Type B pancreatic cell (in vitro differentiated cells): ENCODE results near the gene GPC5. TPM values are rescaled to one million over a fixed set of nuclear protein-coding genes. Genes with fewer than 3 reads are reported as not detected.
"Not testable (repeated sequence)": the region's sequence is repeated elsewhere in the genome, so short reads cannot be mapped to it uniquely, and the experiment has no call there.

ENCODE experiments used
- DNase-seq: peaks from one replicate; pipeline ENCODE4 v3.0.0; 2021; ENCODE audit warnings: mixed read lengths; ENCODE audit not compliant: unreplicated experiment; ENCODE audit errors: extremely low spot score
- H3K27ac Mint-ChIP-seq: 2 replicates; pipeline ENCODE4 v1.8.0; 2021; ENCODE audit warnings: mild to moderate bottlenecking, mixed read lengths
- H3K27me3 Mint-ChIP-seq: 2 replicates; pipeline ENCODE4 v1.8.0; 2021; ENCODE audit warnings: mixed read lengths
- H3K36me3 Mint-ChIP-seq: 2 replicates; pipeline ENCODE4 v1.8.0; 2021; ENCODE audit warnings: mixed read lengths
- H3K4me1 Mint-ChIP-seq: one replicate; pipeline ENCODE4 v1.8.0; 2021; ENCODE audit warnings: mixed read lengths; ENCODE audit not compliant: unreplicated experiment
- H3K4me3 Mint-ChIP-seq: 2 replicates; pipeline ENCODE4 v1.8.0; 2021; ENCODE audit warnings: mild to moderate bottlenecking, mixed read lengths
- H3K9me3 Mint-ChIP-seq: 2 replicates; pipeline ENCODE4 v1.8.0; 2021; ENCODE audit warnings: mixed read lengths
- CTCF ChIP-seq: fragments of 200-600 bp; sonication (generic); conservative IDR thresholded peaks from 2 replicates; pipeline ENCODE4 v1.5.0; 2021; ENCODE audit warnings: antibody characterized with exemption, mild to moderate bottlenecking
- long read RNA-seq: library from polyadenylated mRNA; unstranded; transcript quantifications from one replicate; pipeline ENCODE4 v2.0.0, GENCODE V29; 2020
- total RNA-seq: library from RNA; stranded (reverse); gene quantifications from 2 replicates; pipeline ENCODE4 v1.2.1, GENCODE V29; 2021; ENCODE audit warnings: low replicate concordance

The GPC5 gene
- total RNA-seq, result 2.8 and 4.2 TPM in 2 replicates
- long read RNA-seq, partial matches to known transcripts, result 0 of 3 reads
- long read RNA-seq, other reads (novel, unspliced or antisense), result 3 of 3 reads

DNA sequence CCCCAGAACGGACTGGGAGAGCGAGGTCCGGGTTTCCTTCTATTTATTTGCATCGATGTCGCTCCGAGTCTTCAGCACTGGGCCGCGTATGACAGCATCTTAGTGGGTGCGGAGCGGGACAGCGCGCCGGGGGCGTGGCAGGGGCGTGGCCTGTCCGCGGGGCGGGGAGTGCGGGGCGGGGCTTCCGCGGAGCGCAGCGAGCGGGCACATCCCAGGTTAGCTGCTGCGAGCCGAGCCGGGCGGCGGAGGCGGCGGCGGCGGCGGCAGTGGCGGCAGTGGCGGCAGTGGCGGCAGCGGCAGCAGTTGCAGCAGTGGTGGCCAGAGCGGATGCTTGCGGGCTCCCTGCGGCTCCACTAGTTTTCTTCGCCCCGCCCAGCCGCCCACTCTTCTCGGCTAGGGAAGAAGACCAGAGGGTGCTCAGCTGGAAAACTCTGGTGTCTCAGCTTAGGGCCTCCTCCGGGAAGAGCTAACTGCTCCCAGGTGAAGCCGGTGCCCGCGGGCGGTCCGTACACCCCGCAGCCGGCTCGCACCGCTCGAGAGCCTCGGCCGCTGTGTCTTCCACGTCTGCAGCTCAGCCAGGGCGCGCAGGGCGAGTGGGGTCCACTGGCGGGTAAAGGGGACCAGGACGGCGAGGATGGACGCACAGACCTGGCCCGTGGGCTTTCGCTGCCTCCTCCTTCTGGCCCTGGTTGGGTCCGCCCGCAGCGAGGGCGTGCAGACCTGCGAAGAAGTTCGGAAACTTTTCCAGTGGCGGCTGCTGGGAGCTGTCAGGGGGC is at the start of gene GPC5:
Gene GPC5 (plus strand): TSS at position 209 of the 776 bp plus-strand sequence.
- peaks cover 86% of the 10 kb centered on the region for H3K27me3 Mint-ChIP-seq

DNA sequence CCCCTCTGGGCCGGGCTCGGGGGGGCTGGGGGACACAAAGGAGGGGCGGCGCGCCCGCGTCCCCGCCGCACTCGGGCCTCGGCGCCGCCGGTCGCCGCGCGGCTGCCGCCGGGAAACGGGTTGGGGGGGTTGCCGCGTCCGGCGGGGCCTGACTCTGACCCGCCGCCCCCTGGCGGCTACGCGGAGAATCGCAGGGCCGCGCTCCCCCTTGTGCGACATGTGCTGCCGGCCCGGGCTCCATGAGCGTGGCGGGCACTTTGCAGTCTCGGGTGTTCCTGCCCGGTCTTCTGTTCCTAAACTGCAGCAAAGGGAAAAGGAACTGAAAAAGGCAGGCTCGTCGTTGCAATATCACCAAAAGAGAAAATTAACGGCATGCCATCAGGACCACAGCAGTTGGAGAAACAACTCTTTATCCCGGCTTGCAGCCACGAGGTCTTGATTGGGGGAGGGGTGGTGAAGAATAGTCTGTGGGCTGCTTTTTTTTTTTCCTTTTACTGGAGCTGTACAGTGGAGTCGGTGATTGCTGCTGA is 49.5 kb upstream of the GPC5 start:
- peaks cover 37% of the 10 kb centered on the region for H3K4me1 Mint-ChIP-seq
- peak overlapping the region; percentile 99 for H3K4me3 Mint-ChIP-seq
- H3K9me3 Mint-ChIP-seq, result no peaks in the 10 kb centered on the region
- peak; percentile 96 for DNase-seq
- peak overlapping the region; percentile 96 for H3K27ac Mint-ChIP-seq
- TF ChIP-seq CTCF, result peak; percentile 94
- H3K27me3 Mint-ChIP-seq, result peaks cover 8% of the 10 kb centered on the region
- peaks cover 38% of the 10 kb centered on the region for H3K36me3 Mint-ChIP-seq

More for the DNA sequence above, at the start of gene GPC5:
- DNase-seq, result peak; percentile 83
- H3K9me3 Mint-ChIP-seq, result no peaks in the 10 kb centered on the region
- peak; percentile 14 for TF ChIP-seq CTCF
- peak within 1 kb of the TSS; percentile 48 for H3K27ac Mint-ChIP-seq
- H3K4me3 Mint-ChIP-seq, result peak within 1 kb of the TSS; percentile 88
- peaks cover 8% of the 10 kb centered on the region for H3K4me1 Mint-ChIP-seq
- H3K36me3 Mint-ChIP-seq, result no peaks in the 10 kb centered on the region

DNA sequence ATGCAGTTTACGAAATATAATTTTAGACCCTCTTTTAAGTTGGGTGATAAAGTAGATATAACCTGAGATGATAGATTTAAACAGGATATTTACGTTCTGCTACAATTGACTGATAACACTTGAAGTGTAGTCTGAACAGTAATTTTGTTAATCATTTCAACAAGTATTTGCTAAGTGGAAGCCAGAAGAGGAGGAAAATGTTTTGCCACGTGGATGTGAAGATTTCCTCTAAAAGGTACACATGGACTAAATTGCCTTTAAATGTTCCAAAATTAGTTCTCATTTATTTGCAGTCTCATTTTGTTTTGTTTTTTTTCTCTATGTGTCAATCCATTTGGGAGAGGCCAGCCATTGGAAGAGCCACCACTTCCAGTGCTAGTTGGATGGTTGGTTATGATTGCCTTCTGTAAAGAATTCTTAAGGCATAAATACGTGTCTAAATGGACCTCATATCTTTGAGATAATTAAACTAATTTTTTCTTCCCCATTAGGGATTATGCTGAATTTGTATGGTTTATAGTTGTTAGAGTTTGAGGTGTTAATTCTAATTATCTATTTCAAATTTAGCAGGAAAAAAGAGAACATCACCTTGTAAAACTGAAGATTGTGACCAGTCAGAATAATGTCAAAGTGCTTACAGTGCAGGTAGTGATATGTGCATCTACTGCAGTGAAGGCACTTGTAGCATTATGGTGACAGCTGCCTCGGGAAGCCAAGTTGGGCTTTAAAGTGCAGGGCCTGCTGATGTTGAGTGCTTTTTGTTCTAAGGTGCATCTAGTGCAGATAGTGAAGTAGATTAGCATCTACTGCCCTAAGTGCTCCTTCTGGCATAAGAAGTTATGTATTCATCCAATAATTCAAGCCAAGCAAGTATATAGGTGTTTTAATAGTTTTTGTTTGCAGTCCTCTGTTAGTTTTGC is 48.2 kb upstream of the GPC5 start:
- Mint-ChIP-seq H3K9me3 (no peaks in the 10 kb centered on the region), H3K27me3 (peaks cover 8% of the 10 kb centered on the region), H3K4me1 (peaks cover 37% of the 10 kb centered on the region), H3K27ac (peak overlapping the region; percentile 96), H3K36me3 (peaks cover 48% of the 10 kb centered on the region), H3K4me3 (peak overlapping the region; percentile 99)
- no peak for TF ChIP-seq CTCF
- DNase-seq, result no peak

DNA sequence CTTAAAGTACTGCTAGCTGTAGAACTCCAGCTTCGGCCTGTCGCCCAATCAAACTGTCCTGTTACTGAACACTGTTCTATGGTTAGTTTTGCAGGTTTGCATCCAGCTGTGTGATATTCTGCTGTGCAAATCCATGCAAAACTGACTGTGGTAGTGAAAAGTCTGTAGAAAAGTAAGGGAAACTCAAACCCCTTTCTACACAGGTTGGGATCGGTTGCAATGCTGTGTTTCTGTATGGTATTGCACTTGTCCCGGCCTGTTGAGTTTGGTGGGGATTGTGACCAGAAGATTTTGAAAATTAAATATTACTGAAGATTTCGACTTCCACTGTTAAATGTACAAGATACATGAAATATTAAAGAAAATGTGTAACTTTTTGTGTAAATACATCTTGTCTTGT is 47.3 kb upstream of the GPC5 start:
- peak; percentile 21 for TF ChIP-seq CTCF
- Mint-ChIP-seq H3K4me3 (peak overlapping the region; percentile 99), H3K4me1 (peaks cover 42% of the 10 kb centered on the region), H3K27ac (peak overlapping the region; percentile 96), H3K9me3 (no peaks in the 10 kb centered on the region), H3K36me3 (peaks cover 57% of the 10 kb centered on the region), H3K27me3 (peaks cover 5% of the 10 kb centered on the region)
- no peak for DNase-seq

DNA sequence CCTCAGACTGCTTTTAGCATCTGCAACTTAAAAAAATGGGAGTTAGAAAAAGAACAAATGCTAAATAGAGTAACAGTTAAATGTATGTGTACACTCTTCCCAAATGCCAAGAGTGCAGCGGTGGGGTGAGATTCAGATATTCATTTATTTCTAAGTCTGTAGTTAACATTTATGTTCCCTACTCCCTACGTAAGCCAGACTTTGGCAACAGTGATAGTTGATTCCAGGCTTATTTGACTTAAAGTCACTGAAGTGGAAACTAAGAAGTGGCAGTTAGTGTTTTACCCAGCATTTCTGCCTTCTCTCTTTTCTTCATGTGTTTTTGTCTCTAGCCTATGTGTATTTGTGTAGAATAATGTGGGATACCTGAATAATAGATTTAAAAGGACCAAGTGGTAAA is 46.4 kb upstream of the GPC5 start:
- H3K36me3 Mint-ChIP-seq, result peaks cover 65% of the 10 kb centered on the region
- peaks cover 2% of the 10 kb centered on the region for H3K27me3 Mint-ChIP-seq
- H3K9me3 Mint-ChIP-seq, result no peaks in the 10 kb centered on the region
- no peak for TF ChIP-seq CTCF
- H3K27ac Mint-ChIP-seq, result peak overlapping the region; percentile 36
- H3K4me3 Mint-ChIP-seq, result peak overlapping the region; percentile 99
- H3K4me1 Mint-ChIP-seq, result peaks cover 49% of the 10 kb centered on the region
- DNase-seq, result no peak

DNA sequence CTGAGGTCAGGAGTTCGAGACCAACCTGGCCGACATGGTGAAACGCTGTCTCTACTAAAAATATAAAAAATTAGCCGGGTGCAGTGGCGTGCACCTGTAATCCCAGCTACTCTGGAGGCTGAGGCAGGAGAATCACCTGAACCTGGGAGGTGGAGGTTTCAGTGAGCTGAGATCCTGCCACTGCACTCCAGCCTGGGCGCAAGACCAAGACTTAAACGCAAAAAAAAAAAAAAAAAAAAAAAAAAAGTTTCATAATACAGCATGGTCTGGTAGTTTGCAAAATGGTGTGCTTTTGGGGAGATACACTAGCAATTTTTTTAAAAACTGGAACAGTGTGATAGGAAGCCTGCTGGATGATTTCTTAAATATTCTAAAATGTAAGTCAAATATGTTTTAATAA is 45.5 kb upstream of the GPC5 start:
- Mint-ChIP-seq H3K36me3 (peaks cover 68% of the 10 kb centered on the region), H3K4me3 (peak overlapping the region; percentile 26), H3K4me1 (peaks cover 58% of the 10 kb centered on the region)
- not testable (repeated sequence) for H3K27ac Mint-ChIP-seq, H3K27me3 Mint-ChIP-seq, DNase-seq, H3K9me3 Mint-ChIP-seq
